Prostate gland (tissue), 2 donors: Measurements from ENCODE around the gene SDHAF4.

ENCODE experiments used
- POLR2A ChIP-seq: fragments of 450-650 bp; IDR thresholded peaks from one replicate; pipeline ENCODE4 v1.6.1; 2016; ENCODE audit warnings: antibody characterized with exemption, mild to moderate bottlenecking
- TF ChIP-seq, protein P1 (sequence below), 4 experiments: fragments of 200-600 bp in 2 of 4; fragments of 450-650 bp in 2 of 4; sonication (generic) in 2 of 4; IDR thresholded peaks; 1 replicate in 3 of 4; 2 replicates in 1 of 4; pipeline ENCODE4 v1.5.1; 2016 to 2019; ENCODE audit warnings: antibody characterized with exemption in 4 of 4, mild to moderate bottlenecking in 2 of 4, moderate library complexity in 2 of 4

- TF ChIP-seq, protein P1, sequence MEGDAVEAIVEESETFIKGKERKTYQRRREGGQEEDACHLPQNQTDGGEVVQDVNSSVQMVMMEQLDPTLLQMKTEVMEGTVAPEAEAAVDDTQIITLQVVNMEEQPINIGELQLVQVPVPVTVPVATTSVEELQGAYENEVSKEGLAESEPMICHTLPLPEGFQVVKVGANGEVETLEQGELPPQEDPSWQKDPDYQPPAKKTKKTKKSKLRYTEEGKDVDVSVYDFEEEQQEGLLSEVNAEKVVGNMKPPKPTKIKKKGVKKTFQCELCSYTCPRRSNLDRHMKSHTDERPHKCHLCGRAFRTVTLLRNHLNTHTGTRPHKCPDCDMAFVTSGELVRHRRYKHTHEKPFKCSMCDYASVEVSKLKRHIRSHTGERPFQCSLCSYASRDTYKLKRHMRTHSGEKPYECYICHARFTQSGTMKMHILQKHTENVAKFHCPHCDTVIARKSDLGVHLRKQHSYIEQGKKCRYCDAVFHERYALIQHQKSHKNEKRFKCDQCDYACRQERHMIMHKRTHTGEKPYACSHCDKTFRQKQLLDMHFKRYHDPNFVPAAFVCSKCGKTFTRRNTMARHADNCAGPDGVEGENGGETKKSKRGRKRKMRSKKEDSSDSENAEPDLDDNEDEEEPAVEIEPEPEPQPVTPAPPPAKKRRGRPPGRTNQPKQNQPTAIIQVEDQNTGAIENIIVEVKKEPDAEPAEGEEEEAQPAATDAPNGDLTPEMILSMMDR (IDR thresholded peaks at IDR 0.05) = no peak
- no peak for TF ChIP-seq POLR2A
Measured at GRCh38 chr6:70575899-70576495, 9.3 kb downstream of the SDHAF4 start.
